CD4-positive, alpha-beta T cell treated with Interleukin-12 subunit alpha and Interleukin-12 subunit beta, for 1 hour (primary cell): ENCODE results near the gene DDX24.

Experiments
- DNase-seq: peaks from one replicate; pipeline ENCODE4 v3.0.0-alpha.2; 2020

DDX24 gene

DNA sequence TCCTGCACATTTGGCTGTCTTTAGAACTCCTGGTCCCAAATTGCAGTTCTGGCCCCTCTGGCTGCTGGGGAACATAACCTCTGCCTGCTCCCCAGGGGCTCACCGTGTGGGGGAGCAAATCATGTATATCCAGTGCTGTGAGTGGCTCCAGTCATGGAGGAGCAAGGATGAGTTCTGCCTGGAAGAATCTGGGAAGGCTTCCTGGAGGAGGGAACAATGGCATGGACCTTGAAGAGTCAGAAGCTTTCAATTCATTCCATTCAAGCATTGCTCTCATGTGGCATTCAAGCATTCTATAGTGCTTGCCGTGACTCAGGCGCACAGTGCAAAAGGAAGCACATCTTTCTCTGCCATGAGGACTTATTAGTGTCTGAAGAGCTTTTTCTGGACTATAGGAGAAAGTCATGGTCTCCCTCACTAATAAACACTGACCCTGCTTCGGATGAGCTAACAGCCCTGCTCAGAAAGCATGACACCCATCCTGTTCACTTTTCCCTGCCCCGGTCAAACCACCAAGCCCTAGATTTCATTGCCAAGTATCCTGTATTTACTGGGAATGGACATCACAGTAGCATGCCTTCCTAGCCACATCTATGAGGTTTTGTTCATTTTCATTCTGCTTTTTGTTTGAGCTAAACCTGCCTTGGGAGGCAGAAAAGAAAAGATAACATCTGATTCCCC lies 33.0 kb upstream of the DDX24 start:
- no peak for DNase-seq

DNA sequence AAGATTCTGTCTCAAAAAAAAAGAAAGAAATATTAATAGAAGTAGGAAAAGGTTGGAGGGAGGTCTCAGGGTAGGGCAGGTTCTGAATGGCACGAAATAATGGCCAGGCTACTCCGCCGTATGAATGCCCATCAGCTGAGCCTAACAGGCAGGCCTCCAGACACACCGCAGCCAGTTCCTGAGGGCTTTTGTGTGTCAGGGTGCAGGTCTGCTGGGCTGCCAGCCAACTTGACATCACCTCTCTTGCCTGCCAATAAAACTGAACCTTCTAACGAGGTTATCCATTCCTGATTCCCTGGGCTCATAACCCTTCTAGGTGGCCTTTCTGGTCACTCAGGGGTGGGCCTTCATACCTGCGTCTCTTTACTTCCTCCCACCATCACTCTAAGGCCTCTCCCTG lies 32.5 kb upstream of the DDX24 start:
- no peak for DNase-seq

DNA sequence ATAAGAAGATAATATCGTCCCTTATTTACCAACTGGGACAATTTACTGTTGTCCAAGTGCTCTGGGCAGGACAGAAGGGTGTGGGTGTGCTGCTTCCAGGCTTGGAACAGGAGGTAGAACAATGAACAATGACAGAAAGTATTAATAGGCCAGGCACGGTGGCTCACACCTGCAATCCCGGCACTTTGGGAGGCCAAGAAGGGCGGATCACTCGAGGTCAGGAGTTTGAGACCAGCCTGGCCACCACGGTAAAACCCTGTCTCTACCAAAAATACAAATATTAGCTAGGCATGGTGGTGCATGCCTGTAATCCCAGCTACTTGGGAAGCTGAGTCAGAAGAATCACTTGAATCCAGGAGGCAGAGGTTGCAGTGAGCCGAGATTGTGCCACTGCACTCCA lies 32.1 kb upstream of the DDX24 start:
- DNase-seq = no peak

DNA sequence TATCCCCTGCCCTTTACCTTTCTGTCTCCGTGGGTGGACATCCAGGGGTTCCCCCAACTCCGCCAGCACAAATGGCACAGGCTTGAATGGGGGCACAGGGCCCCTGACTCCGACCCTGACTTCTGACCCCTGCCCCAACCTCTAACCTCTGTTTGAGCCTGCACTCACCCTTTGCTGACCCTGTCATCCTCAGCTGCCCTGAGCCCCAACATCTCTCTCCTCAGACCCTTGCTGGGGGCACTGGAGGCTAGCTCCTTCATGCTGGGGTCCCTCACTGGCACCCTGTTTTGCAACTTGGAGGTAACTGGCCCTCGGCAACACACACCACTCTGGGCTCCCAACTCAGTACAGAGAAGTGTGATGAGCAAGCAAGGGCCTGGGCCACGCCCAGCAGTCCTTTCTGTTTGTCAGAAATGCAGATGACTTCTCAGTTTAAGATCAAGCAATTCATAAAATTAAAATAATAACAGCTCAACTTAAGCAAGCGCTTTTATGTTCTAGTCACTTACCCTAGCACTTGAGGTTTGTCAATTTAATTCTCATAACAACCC lies 31.6 kb upstream of the DDX24 start:
- no peak for DNase-seq

DNA sequence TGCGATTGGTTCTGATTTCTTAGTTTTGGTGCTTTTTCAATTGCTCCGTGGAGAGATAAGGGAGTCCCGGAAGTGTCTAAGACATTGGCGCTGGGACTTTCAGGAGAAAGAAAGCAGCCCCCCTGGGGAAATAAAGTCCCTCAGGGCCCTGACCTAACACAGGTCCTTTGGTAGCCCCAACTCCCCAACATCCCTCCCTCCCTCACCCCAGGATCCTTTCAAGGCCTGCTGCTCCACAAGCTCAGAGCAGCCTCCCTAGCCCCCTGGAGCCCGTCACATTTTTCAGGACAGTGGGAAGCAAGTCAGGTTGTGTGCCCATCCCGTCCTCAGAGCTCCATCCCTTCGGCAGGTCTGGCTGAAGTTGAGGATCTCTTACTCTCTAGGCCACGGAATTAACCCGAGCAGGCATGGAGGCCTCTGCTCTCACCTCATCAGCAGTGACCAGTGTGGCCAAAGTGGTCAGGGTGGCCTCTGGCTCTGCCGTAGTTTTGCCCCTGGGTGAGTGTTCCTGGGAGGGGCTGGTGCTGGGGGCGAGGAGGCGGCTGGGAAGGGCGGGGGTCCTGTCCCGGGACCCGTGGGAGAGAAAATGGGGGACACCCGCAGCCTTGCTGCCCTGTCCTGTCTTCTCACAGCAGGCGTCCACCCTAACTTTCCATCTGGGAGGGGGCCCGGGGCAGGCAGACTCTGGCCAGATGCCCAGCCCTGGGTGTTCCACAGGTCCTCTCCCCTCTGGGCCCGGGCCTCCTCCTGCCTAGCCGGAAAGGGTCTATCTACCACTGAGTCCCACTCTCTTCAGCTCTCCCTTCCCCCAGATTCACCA lies 30.5 kb upstream of the DDX24 start:
- DNase-seq = no peak

DNA sequence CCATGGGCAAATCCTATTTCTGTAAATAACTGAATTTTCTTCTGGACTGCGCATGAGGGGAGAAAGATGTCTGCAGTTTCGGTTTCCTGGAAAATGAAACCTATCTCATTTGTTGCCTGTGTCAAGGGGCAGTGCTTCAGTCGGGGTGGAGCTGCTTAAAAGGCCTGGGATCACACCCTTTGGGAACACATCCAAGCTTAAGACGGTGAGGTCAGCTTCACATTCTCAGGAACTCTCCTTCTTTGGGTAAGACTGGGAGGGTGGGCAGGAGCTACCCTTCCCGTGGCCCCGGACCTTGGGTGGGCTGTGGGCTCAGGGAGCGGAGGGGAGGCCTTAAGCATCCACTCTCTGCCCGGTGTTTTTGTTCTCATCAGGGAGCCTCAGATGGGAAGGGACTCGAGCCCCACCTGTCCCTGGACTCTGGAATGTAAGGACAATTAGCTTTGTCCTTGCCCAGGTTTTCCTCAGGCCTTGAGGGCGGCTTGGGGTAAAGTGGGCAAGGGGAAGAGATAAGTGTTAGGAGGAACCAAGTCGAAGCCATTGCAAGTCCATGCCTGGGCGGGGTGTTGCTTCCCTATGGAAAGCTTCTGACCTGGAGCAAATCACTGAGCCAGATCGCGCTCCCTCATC lies 29.7 kb upstream of the DDX24 start, which contains the start of gene IFI27:
IFI27 (plus strand) TSS at position 185 of the 630 bp plus-strand sequence.
- no peak for DNase-seq

DNA sequence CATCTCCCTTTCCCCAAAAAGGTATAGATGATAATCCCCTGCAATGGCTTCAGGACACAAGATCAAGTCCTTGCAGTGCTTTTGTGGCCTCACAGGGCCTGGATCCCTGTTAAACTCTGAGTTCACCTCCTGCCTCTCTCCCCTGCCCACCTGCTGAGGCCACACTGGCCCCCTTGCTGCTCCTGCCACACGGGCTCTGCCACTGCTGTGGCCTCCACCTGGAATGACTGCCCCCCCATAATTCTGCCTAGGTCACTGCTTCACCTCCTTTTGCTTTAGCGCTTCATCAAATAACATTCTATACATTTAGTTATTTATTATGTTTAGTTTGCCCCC lies 28.9 kb upstream of the DDX24 start:
- no peak for DNase-seq

DNA sequence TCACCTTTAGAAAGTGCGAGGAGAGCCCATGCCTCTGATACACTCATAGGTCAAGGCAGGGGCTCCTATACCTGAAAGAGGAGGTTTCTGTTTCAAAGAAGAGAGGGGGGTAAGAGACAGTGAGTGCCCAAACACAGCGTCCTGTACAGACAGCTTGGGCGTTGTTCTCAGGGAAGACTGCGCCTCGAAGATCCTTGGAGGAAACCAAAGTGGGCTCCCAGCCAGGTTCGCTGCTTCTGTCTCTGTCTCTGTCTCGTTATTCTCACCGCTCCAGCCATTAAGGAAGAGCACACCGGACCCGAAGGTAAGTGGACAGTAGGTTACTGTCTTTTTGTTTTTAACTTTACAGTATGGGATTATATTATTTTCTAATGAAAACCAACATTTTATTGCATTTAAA lies 23.7 kb upstream of the DDX24 start:
- no peak for DNase-seq

DNA sequence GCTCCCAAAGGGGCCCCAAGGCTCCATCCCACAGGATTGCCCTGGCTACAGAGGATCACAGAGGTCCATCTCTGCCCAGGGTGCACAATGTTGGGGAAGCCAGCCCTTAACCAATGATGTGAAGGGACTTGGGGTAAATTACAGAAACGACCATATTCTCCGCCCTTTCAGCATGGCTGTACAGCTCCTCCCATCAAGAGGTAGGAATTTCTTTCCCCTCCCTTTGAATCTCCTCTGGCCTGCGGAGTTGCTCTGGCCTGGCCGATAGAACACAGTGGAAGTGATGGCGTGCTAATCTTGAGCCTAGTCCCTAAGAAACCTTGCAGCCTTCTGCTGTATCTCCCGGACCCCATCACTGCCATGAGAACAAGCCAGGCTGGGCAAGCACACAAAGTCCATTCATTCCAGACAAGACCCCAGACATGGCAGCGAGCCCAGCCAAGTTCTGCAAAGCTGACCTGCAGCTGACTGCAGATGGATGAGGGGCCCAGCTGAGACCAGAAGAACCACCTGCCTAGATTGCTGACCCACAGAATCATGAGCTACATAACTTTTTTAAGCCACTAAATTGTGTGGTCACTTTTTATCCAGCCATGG lies 22.6 kb upstream of the DDX24 start:
- DNase-seq = no peak

DNA sequence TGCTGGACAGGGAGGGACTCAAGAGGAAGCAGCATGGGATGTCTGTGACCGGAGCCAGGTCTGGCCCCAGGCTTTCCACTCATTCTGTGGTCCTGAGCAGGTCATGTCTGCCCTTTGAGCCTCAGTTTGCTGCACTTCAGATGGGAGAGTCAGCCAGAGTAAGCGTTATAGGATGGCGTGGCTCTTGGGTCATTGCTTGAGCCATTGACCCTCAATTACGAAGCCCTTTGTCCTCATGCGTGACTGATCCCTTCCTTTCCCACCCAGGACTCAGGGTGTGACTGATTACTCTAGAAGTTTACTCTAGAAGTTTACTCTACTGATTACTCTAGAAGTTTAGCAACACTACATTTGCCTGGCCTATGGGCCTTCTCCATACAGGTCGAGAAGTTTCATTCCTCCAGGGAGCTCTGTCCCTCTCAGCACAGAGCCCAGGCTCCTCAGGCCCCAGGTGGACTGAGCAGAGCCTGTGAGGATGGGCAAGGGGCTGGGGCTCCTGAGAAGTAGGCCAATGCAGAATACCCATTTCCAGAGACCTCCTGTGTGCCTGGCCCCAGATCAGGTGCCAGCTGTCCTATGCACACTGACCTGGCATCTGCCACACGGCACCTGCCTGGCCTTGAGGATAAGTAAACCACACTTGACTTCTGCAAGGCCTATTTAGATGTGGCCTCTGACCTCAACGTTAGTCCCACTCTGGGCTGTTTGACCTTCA lies 21.9 kb upstream of the DDX24 start:
- no peak for DNase-seq

DNA sequence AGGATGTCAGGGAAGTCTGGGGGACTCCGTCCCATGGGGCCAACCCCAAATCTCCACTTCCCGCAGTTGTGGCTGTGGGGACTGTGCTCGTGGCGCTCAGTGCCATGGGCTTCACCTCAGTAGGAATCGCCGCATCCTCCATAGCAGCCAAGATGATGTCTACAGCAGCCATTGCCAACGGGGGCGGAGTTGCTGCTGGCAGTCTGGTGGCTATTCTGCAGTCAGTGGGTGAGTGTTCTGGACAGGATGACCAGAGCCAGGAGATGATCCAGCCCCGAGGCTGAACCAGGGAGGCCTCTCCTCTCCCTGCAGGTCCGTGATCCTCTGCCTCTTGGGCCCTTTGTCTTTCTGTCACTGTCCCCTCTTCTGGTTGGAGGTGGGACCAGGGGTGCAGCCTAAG lies 20.7 kb upstream of the DDX24 start:
- DNase-seq = no peak

DNA sequence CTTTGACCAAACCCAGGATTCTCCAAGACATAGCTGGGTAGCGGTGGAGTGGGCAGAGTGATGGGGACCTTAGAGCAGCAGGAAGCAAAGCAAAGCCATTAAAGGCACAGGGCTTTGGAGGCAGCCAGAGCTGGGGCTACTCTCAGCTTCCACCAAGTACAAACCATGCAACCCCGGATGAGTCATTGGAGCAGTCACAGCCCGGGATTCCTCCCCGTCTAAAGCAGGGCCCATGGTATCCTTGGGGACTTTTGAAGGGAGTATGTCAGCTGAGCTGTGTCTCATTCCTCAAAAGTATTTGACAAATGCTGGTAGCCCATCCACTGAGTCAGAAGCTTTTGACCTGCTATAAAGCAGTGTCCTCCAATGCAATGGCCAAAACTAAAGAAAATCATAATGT lies 19.8 kb upstream of the DDX24 start:
- no peak for DNase-seq

DNA sequence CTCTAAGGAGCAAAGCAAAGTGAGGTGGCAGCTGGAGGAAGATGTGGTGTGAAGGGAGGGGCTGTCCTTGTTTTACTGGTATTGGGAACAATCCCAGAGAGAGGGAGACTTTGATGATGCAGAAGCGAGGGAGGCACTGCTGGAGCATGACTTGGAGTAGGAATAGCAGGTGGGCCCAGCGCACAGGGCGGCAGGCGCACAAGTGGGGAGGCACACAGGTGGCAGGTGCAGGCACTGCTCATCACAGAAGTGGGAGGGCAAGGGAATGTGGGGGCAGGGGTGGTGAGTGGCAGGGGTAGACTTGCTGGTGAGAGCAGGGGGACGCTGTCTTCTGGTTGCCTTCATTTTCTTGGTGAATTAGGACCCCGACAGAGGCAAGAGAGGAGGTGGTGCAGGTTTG lies 18.0 kb upstream of the DDX24 start:
- DNase-seq = no peak

DNA sequence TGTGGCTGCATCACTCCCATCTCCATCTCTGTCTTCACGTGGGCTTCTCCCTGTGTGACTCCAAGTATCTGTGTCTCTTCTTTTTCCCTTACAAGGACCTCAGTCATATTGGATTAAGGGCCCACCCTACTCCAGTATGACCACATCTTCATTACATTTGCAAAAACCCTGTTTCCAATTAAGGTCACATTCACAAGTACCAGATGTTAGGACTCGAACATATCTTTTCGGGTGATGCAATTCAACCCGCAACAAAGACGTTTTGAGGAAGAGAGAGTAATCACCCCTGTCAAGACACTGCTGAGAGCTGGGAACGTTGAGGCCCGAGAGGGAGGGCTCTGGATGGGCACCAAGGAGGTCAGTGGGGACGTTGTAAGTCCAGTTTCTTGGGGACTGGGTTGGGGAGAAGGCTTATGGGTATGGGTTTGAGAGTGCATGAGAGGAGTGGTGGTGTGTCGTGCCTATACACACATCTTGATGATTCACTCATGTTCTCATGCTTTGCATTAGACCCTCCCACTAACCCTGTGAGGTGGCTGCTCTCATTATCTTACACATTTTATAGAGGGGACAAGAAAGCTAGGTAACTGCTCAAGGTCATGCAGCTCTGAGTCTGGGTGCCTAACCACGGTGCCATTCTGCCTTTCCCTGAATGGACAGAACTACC lies 17.5 kb upstream of the DDX24 start:
- no peak for DNase-seq

DNA sequence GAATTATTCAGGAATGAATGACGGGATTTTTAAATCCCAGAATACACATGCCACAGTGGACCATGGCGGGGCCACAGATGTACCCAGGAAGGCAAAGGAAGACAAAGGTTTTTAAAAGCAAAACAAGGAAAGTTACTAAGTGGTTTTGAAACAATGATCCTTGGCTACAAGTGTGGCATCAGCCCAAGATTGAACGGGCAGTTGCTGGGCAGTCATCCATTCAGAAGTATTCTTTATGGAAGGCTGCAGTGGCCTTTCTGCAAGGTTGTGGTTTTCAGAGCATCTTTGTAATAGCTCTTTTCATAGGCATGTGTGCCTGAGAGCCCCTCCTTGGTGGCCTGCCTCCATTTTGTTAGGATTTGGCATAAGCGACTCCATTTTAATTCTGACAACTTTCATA lies 16.1 kb upstream of the DDX24 start:
- no peak for DNase-seq

DNA sequence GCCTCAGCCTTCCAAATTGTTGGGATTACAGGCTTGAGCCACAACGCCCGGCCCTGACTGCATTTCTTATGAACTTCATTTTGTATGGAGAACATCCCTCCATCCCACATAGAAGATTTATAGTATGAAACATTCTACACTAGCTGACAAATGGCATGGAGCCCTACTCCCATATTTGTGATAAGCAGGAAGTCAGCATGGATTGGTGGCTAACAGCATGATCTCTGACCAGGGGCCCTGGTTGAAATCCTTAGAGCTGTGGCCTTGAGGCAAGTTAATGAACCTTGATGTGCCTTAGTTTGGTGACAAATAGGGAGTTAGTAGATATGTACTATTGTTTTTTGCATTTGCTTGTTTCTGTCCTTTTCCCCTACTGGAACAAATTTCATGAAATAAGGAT lies 12.4 kb upstream of the DDX24 start:
- no peak for DNase-seq

DNA sequence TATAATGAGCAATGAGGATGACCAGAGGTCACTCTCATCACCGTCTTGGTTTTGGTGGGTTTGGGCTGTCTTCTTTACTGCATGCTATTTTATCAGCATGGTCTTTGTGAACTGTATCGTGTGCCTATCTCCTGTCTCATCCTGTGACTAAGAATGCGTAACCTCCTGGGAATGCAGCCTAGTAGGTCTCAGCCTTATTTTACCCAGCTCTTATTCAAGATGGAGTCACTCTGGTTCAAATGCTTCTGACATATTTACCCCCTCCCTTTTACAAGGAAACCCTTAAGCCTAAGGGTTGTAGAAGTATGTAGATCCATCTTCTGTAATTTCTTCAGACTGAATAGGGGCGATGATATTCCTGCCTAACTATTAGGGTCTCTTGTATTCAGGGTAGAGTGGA lies 8.5 kb upstream of the DDX24 start:
- DNase-seq = no peak

DNA sequence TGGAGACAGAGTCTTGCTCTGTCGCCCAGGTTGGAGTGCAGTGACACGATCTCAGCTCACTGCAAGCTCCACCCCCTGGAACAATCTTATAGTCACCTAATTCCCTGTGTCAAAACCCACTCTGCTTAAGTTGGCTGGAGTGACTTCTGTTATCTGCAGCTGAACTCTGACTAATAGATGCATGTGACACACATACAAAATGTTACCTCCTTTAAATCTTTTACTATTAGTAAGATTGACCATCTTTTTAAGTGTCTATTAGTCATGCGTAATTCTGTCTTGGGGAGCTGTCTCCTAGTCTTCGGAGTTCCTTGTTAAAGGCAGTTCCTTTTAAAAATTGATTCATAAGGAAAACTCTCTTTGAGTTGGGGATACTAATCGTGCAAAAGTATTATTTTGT lies 7.5 kb upstream of the DDX24 start:
- DNase-seq = no peak

DNA sequence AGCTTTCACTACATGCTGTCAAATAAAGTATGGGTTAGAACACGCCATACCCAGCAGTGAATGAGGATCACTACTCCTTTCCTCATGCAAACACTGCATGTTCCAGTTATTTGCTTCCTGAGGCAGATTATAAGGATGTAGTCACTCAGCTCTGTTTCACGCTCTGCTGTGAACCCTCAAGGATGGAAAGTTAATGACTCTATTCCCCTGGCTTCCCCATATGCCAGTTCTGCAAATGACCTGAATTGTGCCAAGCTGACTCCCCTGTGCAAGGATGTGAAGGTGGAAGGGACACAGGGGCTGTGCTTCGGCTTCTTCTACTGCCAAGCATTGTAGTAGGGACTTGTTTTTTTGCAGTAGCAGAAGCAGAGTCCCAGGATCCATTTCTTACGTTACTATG lies 6.9 kb upstream of the DDX24 start:
- DNase-seq = no peak

DNA sequence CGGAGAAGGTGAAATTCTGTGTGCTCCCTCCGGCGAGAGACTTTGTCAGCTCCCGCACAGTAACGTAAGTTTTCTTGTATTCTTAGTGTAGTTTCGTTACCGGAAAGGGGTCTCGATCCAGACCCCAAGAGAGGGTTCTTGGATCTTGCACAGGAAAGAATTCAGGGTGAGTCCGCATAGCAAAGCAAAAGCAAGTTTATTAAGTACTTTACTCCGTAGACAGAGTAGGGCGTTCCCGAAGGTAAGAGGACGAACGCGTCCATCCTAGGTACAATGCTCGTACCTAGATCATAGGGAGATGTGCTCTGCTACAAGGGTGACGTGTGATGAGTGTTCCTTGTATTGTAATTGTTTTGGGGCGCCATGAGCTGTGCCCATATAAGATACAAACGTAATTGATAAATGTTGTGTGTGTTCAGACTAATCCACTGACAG lies 401 bp upstream of the DDX24 start:
- DNase-seq = no peak

DNA sequence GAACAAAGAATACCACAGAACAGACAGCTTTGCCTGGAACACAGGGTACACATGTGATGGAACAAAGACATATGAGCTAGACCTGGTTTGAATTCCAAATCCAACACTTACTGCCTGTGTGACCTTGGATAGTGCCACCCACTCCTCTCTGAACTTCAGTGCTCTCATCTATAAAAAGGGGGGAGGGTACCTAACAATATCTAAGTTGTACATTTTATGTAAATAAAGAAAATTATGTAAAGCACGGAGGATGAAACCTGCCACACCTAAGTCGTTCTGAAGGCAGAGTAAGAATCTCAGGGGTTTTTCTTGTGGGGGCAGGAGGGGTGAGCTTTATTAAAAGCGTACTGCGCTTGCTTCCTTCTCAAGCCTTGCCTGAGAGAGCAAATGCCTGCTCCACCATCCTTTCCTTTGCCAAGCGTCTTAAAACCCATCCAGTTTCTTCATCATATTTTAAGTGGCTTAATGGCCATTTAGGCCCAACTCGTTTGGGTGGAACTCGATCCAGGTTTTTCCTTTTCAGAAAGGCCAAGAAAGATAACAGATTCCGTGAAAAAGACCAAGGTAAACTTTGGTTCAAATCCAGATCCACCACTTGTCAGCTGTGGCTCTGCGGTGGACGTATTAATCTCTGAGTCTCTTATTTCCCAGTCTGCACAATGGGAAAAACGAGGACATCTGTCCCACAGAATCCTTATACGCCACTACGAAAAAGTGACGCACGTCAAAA lies 946 bp downstream of the DDX24 start:
- DNase-seq = peak; percentile 24

DNA sequence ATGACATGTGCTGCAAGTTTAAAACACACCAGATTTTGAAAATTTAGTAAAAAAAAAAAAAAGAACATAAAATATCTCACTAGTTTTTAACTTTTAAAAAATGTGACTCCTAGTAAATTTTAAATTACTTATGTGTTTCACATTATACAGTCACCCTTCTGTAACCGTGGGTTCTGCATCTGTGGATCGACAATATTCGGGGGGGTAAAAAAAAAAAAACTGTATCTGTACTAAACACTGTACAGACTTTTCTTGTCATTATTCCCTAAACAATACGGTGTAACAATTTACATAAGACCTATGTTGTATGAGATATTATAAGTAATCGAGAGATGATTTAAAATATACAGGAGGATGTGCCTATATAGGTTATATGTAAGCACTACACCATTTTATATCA lies 3.2 kb downstream of the DDX24 start:
- DNase-seq = no peak
